GM12872 (cell line): Measurements from ENCODE around the gene SDHAF1.

Experiments used
- CTCF ChIP-seq: IDR thresholded peaks from 3 replicates; pipeline ENCODE4 v1.5.1; 2011; ENCODE audit warnings: low read depth, mild to moderate bottlenecking, low read length, moderate library complexity; ENCODE audit not compliant: insufficient read depth

SDHAF1 gene

GRCh38 chr19:36001605-36002004 lies 6.6 kb downstream of the SDHAF1 start:
- no peak for TF ChIP-seq CTCF

GRCh38 chr19:36003284-36003683 lies 8.3 kb downstream of the SDHAF1 start:
- no peak for TF ChIP-seq CTCF

- no peak for TF ChIP-seq CTCF
These were observed 12.0 kb downstream of the SDHAF1 start for GRCh38 chr19:36006955-36007354.

GRCh38 chr19:36008336-36008978 lies 13.5 kb downstream of the SDHAF1 start, which contains the start of gene SYNE4:
Gene SYNE4 (minus strand): TSS chr19:36008813. CDS start chr19:36008681, 132 bp downstream.
- no peak for TF ChIP-seq CTCF

GRCh38 chr19:36009220-36009619 lies 14.2 kb downstream of the SDHAF1 start:
- no peak for TF ChIP-seq CTCF

- TF ChIP-seq CTCF: no peak
These were observed 14.8 kb downstream of the SDHAF1 start for GRCh38 chr19:36009633-36010379.

- TF ChIP-seq CTCF: no peak
These were observed 15.4 kb downstream of the SDHAF1 start for GRCh38 chr19:36010402-36010801.
